Trophoblast cell (in vitro differentiated cells and primary cell): ENCODE measurements around the gene ATG13.
"Not testable (repeated sequence)": the region's sequence is repeated elsewhere in the genome, so short reads cannot be mapped to it uniquely, and the experiment has no call there.

Experiments
- DNase-seq, 2 donors: peaks; one replicate each; pipeline ENCODE4 v3.0.0-alpha.2; 2016
- H2AFZ ChIP-seq: 2 replicates; pipeline ENCODE4 v1.6.1; 2013; ENCODE audit warnings: low read length, moderate library complexity, mild to moderate bottlenecking; ENCODE audit not compliant: insufficient read depth, poor library complexity
- H2AK5ac ChIP-seq: 2 replicates; pipeline ENCODE4 v1.6.1; 2013; ENCODE audit warnings: mild to moderate bottlenecking, low read length
- H2BK120ac ChIP-seq: 2 replicates; pipeline ENCODE4 v1.6.1; 2013; ENCODE audit warnings: low read length, mild to moderate bottlenecking, moderate library complexity; ENCODE audit not compliant: insufficient read depth, poor library complexity
- H2BK12ac ChIP-seq: 2 replicates; pipeline ENCODE4 v1.6.1; 2013; ENCODE audit warnings: mild to moderate bottlenecking, low read length, moderate library complexity
- H2BK5ac ChIP-seq: 2 replicates; pipeline ENCODE4 v1.6.1; 2013; ENCODE audit warnings: low read length, low read depth, moderate library complexity, mild to moderate bottlenecking; ENCODE audit not compliant: poor library complexity
- H3K14ac ChIP-seq: 2 replicates; pipeline ENCODE4 v1.6.1; 2013; ENCODE audit warnings: mild to moderate bottlenecking, low read length
- H3K18ac ChIP-seq: 2 replicates; pipeline ENCODE4 v1.6.1; 2013; ENCODE audit warnings: mild to moderate bottlenecking, low read length
- H3K23ac ChIP-seq: 2 replicates; pipeline ENCODE4 v1.6.1; 2013; ENCODE audit warnings: low read length
- H3K27ac ChIP-seq: 2 replicates; pipeline ENCODE4 v1.5.1; 2013; ENCODE audit warnings: low read depth, mild to moderate bottlenecking, inconsistent platforms, low read length, moderate library complexity
- H3K27me3 ChIP-seq: 2 replicates; pipeline ENCODE4 v1.6.1; 2013; ENCODE audit warnings: inconsistent platforms, mild to moderate bottlenecking, low read length, moderate library complexity; ENCODE audit not compliant: insufficient read depth
- H3K36me3 ChIP-seq, 2 experiments: 1 replicate in 1 of 2; 2 replicates in 1 of 2; pipeline ENCODE4 v1.6.1; 2013; ENCODE audit warnings: low read length in 2 of 2, mild to moderate bottlenecking in 2 of 2, moderate library complexity in 1 of 2; ENCODE audit not compliant: insufficient read depth in 2 of 2, control insufficient read depth in 1 of 2
- H3K4ac ChIP-seq: 2 replicates; pipeline ENCODE4 v1.6.1; 2013; ENCODE audit warnings: low read depth, mild to moderate bottlenecking, low read length, moderate library complexity
- H3K4me1 ChIP-seq, 2 experiments: 1 replicate in 1 of 2; 2 replicates in 1 of 2; pipeline ENCODE4 v1.6.1; 2013; ENCODE audit warnings: low read length in 2 of 2, mild to moderate bottlenecking in 2 of 2, moderate library complexity in 1 of 2; ENCODE audit not compliant: insufficient read depth in 2 of 2, control insufficient read depth in 1 of 2
- H3K4me2 ChIP-seq: 2 replicates; pipeline ENCODE4 v1.6.1; 2013; ENCODE audit warnings: inconsistent platforms, mild to moderate bottlenecking, low read length, moderate library complexity
- H3K4me3 ChIP-seq: 2 replicates; pipeline ENCODE4 v1.5.1; 2013; ENCODE audit warnings: mild to moderate bottlenecking, low read depth, low read length, inconsistent platforms
- H3K79me1 ChIP-seq: one replicate; pipeline ENCODE4 v1.6.1; 2013; ENCODE audit warnings: low read length
- H3K79me2 ChIP-seq: 2 replicates; pipeline ENCODE4 v1.6.1; 2013; ENCODE audit warnings: low read length, mild to moderate bottlenecking; ENCODE audit not compliant: control insufficient read depth, insufficient read depth, poor library complexity
- H3K9ac ChIP-seq: 2 replicates; pipeline ENCODE4 v1.6.1; 2013; ENCODE audit warnings: mild to moderate bottlenecking, low read length
- H3K9me3 ChIP-seq: 2 replicates; pipeline ENCODE4 v1.6.1; 2013; ENCODE audit warnings: low read depth, mild to moderate bottlenecking, control low read depth, inconsistent platforms, low read length; ENCODE audit not compliant: insufficient read depth
- H4K12ac ChIP-seq: 2 replicates; pipeline ENCODE4 v1.6.1; 2013; ENCODE audit warnings: low read depth, mild to moderate bottlenecking, low read length, moderate library complexity
- H4K8ac ChIP-seq: 2 replicates; pipeline ENCODE4 v1.6.1; 2013; ENCODE audit warnings: low read depth, mild to moderate bottlenecking, low read length, moderate library complexity
- H4K91ac ChIP-seq: one replicate; pipeline ENCODE4 v1.6.1; 2013; ENCODE audit warnings: low read depth, mild to moderate bottlenecking, low read length, moderate library complexity
- WGBS: extraction: QIAGEN DNeasy Blood & Tissue Kit; methylation state at CpG from one replicate; pipeline ENCODE4 v1.1.7; 2013; ENCODE audit warnings: missing lambda C conversion rate; ENCODE audit not compliant: insufficient read length, insufficient coverage; ENCODE audit errors: extremely low coverage; 5-methylcytosine and 5-hydroxymethylcytosine counted together

Gene ATG13

GRCh38 chr11:46701078-46701654, 83.8 kb downstream of the ATG13 start:
- H3K4ac ChIP-seq = peak overlapping the region; percentile 96
- peaks cover 4% of the 10 kb centered on the region for H3K9me3 ChIP-seq
- peak overlapping the region; percentile 95 for H4K8ac ChIP-seq
- peak overlapping the region; percentile 67 for H2BK120ac ChIP-seq
- H3K36me3 ChIP-seq = peaks cover 32 to 34% of the 10 kb centered on the region in 2 experiments
- H3K23ac ChIP-seq = no peak overlapping the region
- peak overlapping the region; percentile 98 for H2AFZ ChIP-seq
- H4K91ac ChIP-seq = peak overlapping the region; percentile 85
- DNase-seq = no peak
- peaks cover 21 to 24% of the 10 kb centered on the region in 2 experiments for H3K4me1 ChIP-seq
- peaks cover 13% of the 10 kb centered on the region for H3K79me1 ChIP-seq
- H2BK5ac ChIP-seq = peak overlapping the region; percentile 98
- WGBS = no CpG with 5 or more reads among the region's 29 CpGs
- H3K18ac ChIP-seq = peak overlapping the region; percentile 86
- H2AK5ac ChIP-seq = peak overlapping the region; percentile 43
- peak overlapping the region; percentile 98 for H4K12ac ChIP-seq
- peak overlapping the region; percentile 91 for H3K4me2 ChIP-seq
- no peak overlapping the region for H3K27ac ChIP-seq
- no peak overlapping the region for H2BK12ac ChIP-seq
- H3K14ac ChIP-seq = peak overlapping the region; percentile 56
- H3K27me3 ChIP-seq = no peaks in the 10 kb centered on the region
- H3K79me2 ChIP-seq = peaks cover 11% of the 10 kb centered on the region
- H3K4me3 ChIP-seq = peak overlapping the region; percentile 87
- H3K9ac ChIP-seq = peak overlapping the region; percentile 95

- H3K4me3 ChIP-seq = no peak overlapping the region
- no CpG with 5 or more reads among the region's 31 CpGs for WGBS
- H2BK5ac ChIP-seq = no peak overlapping the region
Observed at GRCh38 chr11:46705070-46705688, 87.8 kb downstream of the ATG13 start.

GRCh38 chr11:46706886-46707285, 89.5 kb downstream of the ATG13 start:
- WGBS = no CpG with 5 or more reads among the region's 7 CpGs

More at GRCh38 chr11:46705070-46705688, 87.8 kb downstream of the ATG13 start:
- Histone ChIP-seq H3K14ac (no peak overlapping the region), H4K12ac (no peak overlapping the region), H2AK5ac (no peak overlapping the region), H3K9me3 (peaks cover 4% of the 10 kb centered on the region), H3K4me1 (peaks cover 0 to 2% of the 10 kb centered on the region in 2 experiments), H3K23ac (no peak overlapping the region), H3K18ac (no peak overlapping the region), H3K27me3 (no peaks in the 10 kb centered on the region), H3K4ac (no peak overlapping the region), H3K4me2 (no peak overlapping the region), H4K8ac (no peak overlapping the region), H4K91ac (no peak overlapping the region), H3K79me1 (peaks cover 9% of the 10 kb centered on the region), H3K36me3 (peaks cover 36 to 43% of the 10 kb centered on the region in 2 experiments), H3K27ac (no peak overlapping the region), H2BK12ac (no peak overlapping the region), H2BK120ac (no peak overlapping the region), H3K9ac (no peak overlapping the region), H3K79me2 (peaks cover 9% of the 10 kb centered on the region), H2AFZ (no peak overlapping the region)
- no peak for DNase-seq

GRCh38 chr11:46709351-46709750, 92.0 kb downstream of the ATG13 start:
- H3K14ac ChIP-seq, H3K79me2 ChIP-seq, H2AFZ ChIP-seq, H2BK12ac ChIP-seq, H3K27ac ChIP-seq, H3K9me3 ChIP-seq, H3K4me1 ChIP-seq, H3K18ac ChIP-seq, H3K4ac ChIP-seq, H4K8ac ChIP-seq, H2BK120ac ChIP-seq, H2AK5ac ChIP-seq, H3K23ac ChIP-seq, H4K91ac ChIP-seq, H4K12ac ChIP-seq, H3K27me3 ChIP-seq, H3K79me1 ChIP-seq, H3K9ac ChIP-seq, H2BK5ac ChIP-seq, H3K4me2 ChIP-seq, H3K4me3 ChIP-seq: not testable (repeated sequence)
- DNase-seq = peak; percentile 67 to 80
- peaks cover 23 to 28% of the 10 kb centered on the region in 2 experiments for H3K36me3 ChIP-seq
- no CpG with 5 or more reads among the region's 9 CpGs for WGBS

More at GRCh38 chr11:46706886-46707285, 89.5 kb downstream of the ATG13 start:
- Histone ChIP-seq H3K4me3 (peak overlapping the region; percentile 25), H2BK120ac (no peak overlapping the region), H4K8ac (no peak overlapping the region), H2AFZ (no peak overlapping the region), H4K91ac (no peak overlapping the region), H3K79me1 (no peaks in the 10 kb centered on the region), H3K9me3 (peaks cover 4% of the 10 kb centered on the region), H3K4me2 (no peak overlapping the region), H3K18ac (no peak overlapping the region), H4K12ac (no peak overlapping the region), H2BK5ac (no peak overlapping the region), H3K14ac (no peak overlapping the region), H2BK12ac (no peak overlapping the region), H3K9ac (no peak overlapping the region), H3K27me3 (no peaks in the 10 kb centered on the region), H3K23ac (no peak overlapping the region), H3K4me1 (no peaks in the 10 kb centered on the region), H3K79me2 (no peaks in the 10 kb centered on the region), H2AK5ac (no peak overlapping the region), H3K27ac (no peak overlapping the region), H3K36me3 (peaks cover 36 to 43% of the 10 kb centered on the region in 2 experiments), H3K4ac (no peak overlapping the region)
- no peak for DNase-seq
